ENCODE results near the gene LHX3.

DNA sequence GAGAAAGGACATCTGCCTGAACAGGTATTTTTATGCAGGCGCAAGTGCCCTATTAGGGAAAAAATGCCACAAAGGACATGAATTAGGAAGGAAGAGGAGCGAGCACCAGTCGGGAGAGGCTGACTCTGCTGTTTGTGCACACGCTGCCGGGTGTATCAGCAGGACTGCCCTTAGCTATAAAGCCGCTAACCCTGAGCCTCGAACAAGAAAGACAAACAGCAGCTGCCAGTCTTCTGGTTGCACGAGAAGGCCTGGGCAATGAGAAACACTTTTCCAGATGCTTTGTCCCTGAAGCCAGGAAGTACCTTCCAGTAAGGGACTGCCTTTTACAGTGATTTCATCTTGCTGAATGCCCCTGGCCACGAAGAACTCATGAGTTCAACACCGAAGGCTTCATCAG is 28.0 kb upstream of the LHX3 start:
- TF ChIP-seq, protein P1, sequence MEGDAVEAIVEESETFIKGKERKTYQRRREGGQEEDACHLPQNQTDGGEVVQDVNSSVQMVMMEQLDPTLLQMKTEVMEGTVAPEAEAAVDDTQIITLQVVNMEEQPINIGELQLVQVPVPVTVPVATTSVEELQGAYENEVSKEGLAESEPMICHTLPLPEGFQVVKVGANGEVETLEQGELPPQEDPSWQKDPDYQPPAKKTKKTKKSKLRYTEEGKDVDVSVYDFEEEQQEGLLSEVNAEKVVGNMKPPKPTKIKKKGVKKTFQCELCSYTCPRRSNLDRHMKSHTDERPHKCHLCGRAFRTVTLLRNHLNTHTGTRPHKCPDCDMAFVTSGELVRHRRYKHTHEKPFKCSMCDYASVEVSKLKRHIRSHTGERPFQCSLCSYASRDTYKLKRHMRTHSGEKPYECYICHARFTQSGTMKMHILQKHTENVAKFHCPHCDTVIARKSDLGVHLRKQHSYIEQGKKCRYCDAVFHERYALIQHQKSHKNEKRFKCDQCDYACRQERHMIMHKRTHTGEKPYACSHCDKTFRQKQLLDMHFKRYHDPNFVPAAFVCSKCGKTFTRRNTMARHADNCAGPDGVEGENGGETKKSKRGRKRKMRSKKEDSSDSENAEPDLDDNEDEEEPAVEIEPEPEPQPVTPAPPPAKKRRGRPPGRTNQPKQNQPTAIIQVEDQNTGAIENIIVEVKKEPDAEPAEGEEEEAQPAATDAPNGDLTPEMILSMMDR (IDR thresholded peaks at IDR 0.05; ENCODE audit: low read depth, low read length), result no peak
- TF ChIP-seq EZH2phosphoT487 (IDR thresholded peaks at IDR 0.05; ENCODE audit: low read depth), result no peak

Data from OCI-LY3 (cell line).